BE2C (cell line): ENCODE results near the gene DKK3.

Experiments used
- DNase-seq: peaks from one replicate; pipeline ENCODE4 v3.0.0-alpha.2; 2020
- H3K27me3 ChIP-seq: fragments of 250-450 bp; sonication (Bioruptor Pico); 2 replicates; pipeline ENCODE4 v1.5.1; 2020; ENCODE audit warnings: mild to moderate bottlenecking
- H3K36me3 ChIP-seq: fragments of 250-450 bp; sonication (Bioruptor Pico); 2 replicates; pipeline ENCODE4 v1.5.1; 2020; ENCODE audit warnings: mild to moderate bottlenecking
- H3K4me1 ChIP-seq: fragments of 250-450 bp; sonication (Bioruptor Pico); 2 replicates; pipeline ENCODE4 v1.5.1; 2020
- H3K4me3 ChIP-seq: 2 replicates; pipeline ENCODE4 v1.5.1; 2011; ENCODE audit warnings: low read depth, low read length
- H3K9me3 ChIP-seq: fragments of 250-450 bp; sonication (Bioruptor Pico); 2 replicates; pipeline ENCODE4 v1.5.1; 2020
- CTCF ChIP-seq: IDR thresholded peaks from 2 replicates; pipeline ENCODE4 v1.5.1; 2012; ENCODE audit warnings: mild to moderate bottlenecking, low read depth, low read length

DKK3 gene

DNA sequence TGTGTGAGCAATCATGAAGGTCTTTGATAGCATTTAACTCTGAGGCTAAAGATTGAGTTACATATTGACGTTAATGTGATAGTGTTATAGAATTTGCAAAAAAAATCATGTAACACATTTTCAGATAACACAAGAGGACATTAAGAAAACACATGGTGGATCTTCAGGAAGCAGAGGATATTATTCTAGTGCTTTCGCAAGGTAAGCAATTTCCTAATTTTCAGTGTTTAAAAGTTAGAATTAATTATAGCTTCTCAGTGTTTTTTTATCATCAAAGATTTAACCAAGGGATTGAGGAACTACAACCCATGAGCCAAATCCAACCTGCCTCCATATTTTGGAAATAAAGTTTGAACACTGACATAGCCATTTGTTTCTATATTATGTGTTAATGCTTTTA lies 78.5 kb downstream of the DKK3 start:
- Histone ChIP-seq H3K36me3 (no peaks in the 10 kb centered on the region), H3K9me3 (no peaks in the 10 kb centered on the region), H3K27me3 (no peaks in the 10 kb centered on the region), H3K4me3 (no peak overlapping the region), H3K4me1 (no peaks in the 10 kb centered on the region)
- TF ChIP-seq CTCF = no peak
- no peak for DNase-seq

DNA sequence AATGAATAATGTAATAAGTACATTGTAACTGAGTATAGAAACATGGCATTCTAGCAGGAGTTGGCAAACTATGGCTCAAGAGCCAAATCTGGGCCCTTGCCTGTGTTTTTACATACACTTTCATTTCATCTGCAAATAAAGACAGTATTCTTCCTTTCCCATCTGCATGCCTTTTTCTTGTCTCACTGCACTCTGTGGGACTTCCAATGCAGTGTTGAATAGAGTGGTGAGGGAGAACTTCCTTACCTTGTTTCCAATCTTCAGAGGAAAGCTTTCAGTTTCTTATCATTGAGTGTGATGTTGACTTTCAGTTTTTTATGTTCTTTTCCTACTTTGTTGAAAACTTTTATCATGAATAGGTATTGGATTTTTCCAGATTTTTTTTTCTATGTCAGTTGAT lies 84.6 kb downstream of the DKK3 start:
- Histone ChIP-seq H3K36me3 (no peaks in the 10 kb centered on the region), H3K4me1 (no peaks in the 10 kb centered on the region), H3K27me3 (no peaks in the 10 kb centered on the region), H3K4me3 (no peak overlapping the region), H3K9me3 (no peaks in the 10 kb centered on the region)
- no peak for TF ChIP-seq CTCF
- no peak for DNase-seq

- H3K36me3 ChIP-seq = no peaks in the 10 kb centered on the region
- TF ChIP-seq CTCF = no peak
- no peak overlapping the region for H3K4me3 ChIP-seq
- H3K27me3 ChIP-seq = no peaks in the 10 kb centered on the region
- no peaks in the 10 kb centered on the region for H3K4me1 ChIP-seq
- no peak for DNase-seq
- H3K9me3 ChIP-seq = no peaks in the 10 kb centered on the region
These were observed 91.4 kb downstream of the DKK3 start for GRCh38 chr11:11916981-11917399.

GRCh38 chr11:11915625-11916024 lies 92.8 kb downstream of the DKK3 start:
- H3K9me3 ChIP-seq = no peaks in the 10 kb centered on the region
- no peak for TF ChIP-seq CTCF
- no peaks in the 10 kb centered on the region for H3K4me1 ChIP-seq
- no peaks in the 10 kb centered on the region for H3K36me3 ChIP-seq
- no peaks in the 10 kb centered on the region for H3K27me3 ChIP-seq
- H3K4me3 ChIP-seq = no peak overlapping the region
- DNase-seq = no peak

- H3K36me3 ChIP-seq = no peaks in the 10 kb centered on the region
- DNase-seq = no peak
These were observed 95.0 kb downstream of the DKK3 start for GRCh38 chr11:11913395-11913794.

More at GRCh38 chr11:11913395-11913794, 95.0 kb downstream of the DKK3 start:
- Histone ChIP-seq H3K4me1 (no peaks in the 10 kb centered on the region), H3K4me3 (no peak overlapping the region), H3K9me3 (no peaks in the 10 kb centered on the region), H3K27me3 (no peaks in the 10 kb centered on the region)
- TF ChIP-seq CTCF = no peak
